ENCODE measurements around the gene ABI2. TPM values are rescaled to one million over a fixed set of nuclear protein-coding genes. Genes with fewer than 3 reads are reported as not detected.

The ABI2 gene
- polyA plus RNA-seq, 1 experiment: 42.5 TPM

DNA sequence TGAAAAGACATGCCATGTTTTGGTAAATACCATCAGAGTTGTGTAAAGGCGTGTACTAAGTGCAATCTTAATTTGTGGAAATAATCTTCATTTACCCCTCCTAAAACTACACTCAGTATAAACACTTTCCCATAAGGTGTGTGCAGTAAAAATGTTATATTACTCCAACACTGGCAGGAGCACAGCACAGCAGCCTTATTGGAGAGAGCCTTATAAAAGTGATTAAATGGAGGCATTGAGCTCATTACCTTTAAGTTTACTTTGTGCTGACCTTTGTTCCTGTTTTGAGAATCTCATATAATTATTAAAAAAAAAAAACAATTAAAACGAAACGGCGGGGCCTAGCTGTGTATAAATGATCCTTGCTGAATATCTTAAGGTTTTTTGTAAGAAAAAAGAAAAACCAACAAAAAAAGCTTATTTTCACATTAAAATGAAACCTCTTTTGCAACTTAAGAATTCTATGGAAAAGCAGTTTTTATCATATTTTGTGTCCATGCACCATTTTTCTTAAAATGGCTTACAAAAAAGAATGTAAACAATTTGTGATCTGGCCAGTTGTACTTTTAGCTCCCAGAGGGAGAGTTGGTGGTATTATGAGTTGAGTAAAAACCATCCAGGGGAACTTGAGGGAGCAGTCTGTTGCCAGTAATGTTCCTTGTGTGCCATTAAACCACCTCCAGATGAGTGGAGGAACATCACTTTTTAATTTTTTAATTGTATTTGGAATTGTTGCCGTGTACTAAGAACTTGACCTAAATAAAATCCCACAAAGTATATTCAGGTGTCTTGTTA, 103.4 kb downstream of the ABI2 start:
- POLR2A ChIA-PET: no interaction called here
- no peak overlapping the region for H3K4me3 ChIP-seq (ENCODE audit: low read depth, low read length)
- H3K9me3 ChIP-seq (ENCODE audit: control insufficient read depth, insufficient read depth, low read length): no peaks in the 10 kb centered on the region
- H3K27me3 ChIP-seq (ENCODE audit: control insufficient read depth, insufficient read depth, low read length): no peaks in the 10 kb centered on the region
- CTCF ChIA-PET: interaction anchor here (0.6 to 1.7 kb wide), 3 partner anchors 23 to 561 kb away, joined by 7 to 16 read pairs (median 13); no protein-coding TSS in a partner anchor
- DNase-seq (ENCODE audit: low read depth, low spot score): no peak
- no peak overlapping the region for H3K27ac ChIP-seq (ENCODE audit: low read depth, low read length)
- TF ChIP-seq, protein P1, sequence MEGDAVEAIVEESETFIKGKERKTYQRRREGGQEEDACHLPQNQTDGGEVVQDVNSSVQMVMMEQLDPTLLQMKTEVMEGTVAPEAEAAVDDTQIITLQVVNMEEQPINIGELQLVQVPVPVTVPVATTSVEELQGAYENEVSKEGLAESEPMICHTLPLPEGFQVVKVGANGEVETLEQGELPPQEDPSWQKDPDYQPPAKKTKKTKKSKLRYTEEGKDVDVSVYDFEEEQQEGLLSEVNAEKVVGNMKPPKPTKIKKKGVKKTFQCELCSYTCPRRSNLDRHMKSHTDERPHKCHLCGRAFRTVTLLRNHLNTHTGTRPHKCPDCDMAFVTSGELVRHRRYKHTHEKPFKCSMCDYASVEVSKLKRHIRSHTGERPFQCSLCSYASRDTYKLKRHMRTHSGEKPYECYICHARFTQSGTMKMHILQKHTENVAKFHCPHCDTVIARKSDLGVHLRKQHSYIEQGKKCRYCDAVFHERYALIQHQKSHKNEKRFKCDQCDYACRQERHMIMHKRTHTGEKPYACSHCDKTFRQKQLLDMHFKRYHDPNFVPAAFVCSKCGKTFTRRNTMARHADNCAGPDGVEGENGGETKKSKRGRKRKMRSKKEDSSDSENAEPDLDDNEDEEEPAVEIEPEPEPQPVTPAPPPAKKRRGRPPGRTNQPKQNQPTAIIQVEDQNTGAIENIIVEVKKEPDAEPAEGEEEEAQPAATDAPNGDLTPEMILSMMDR (IDR thresholded peaks at IDR 0.05; ENCODE audit: low read depth, low read length): no peak

DNA sequence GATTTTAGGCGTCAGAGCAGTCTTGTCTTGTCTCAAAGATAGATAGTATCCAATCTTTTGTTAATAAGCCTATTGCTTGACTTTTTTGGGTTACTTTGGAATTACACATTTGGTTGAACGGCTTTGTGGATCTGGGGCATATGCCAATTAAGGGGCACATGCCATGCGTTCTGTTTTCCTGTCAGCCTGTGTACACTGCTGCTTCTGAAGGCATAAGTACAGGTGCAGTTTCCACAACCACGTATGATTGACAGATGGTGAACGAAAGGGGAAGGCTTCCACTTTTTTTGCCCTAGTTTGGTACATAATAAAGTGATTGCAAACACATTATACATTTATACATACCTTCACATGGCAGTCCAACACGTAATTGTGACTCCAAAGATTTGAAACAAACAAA, 104.6 kb downstream of the ABI2 start:
- CTCF ChIA-PET: interaction anchor here (1.7 kb wide), 1 partner anchor 21 kb away, joined by 16 read pairs; no protein-coding TSS in a partner anchor
- POLR2A ChIA-PET: no interaction called here

DNA sequence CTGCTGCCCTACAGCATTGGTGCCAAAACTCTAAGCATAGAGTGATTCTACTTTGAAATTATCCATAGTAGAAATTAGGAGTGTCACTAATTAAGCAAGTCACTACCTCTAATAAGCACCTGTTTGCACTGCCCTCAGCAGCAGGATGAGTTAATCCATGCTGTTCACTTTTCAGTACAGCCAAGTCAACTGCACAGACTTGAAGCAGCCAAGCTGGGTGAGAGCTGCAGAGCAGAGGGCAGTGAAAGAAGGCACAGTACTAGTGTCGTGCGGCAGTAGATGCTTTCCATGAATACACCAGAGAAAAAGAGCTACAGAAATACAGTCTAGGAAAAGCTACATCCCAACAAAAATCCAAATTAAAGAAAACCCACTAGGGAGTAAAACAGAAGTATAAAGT, 108.3 kb downstream of the ABI2 start:
- CTCF ChIA-PET: interaction anchor here (0.6 kb wide), 1 partner anchor 218 kb away, joined by 4 read pairs; no protein-coding TSS in a partner anchor
- POLR2A ChIA-PET: no interaction called here
- H3K4me3 ChIP-seq (ENCODE audit: low read depth, low read length): no peak overlapping the region
- TF ChIP-seq, protein P1 (IDR thresholded peaks at IDR 0.05; ENCODE audit: low read depth, low read length): no peak
- H3K9me3 ChIP-seq (ENCODE audit: control insufficient read depth, insufficient read depth, low read length): no peaks in the 10 kb centered on the region
- H3K27ac ChIP-seq (ENCODE audit: low read depth, low read length): no peak overlapping the region
- no peak for DNase-seq (ENCODE audit: low read depth, low spot score)
- no peaks in the 10 kb centered on the region for H3K27me3 ChIP-seq (ENCODE audit: control insufficient read depth, insufficient read depth, low read length)

More for the DNA sequence above, 104.6 kb downstream of the ABI2 start:
- Histone ChIP-seq H3K9me3 (ENCODE audit: control insufficient read depth, insufficient read depth, low read length) (no peaks in the 10 kb centered on the region), H3K4me3 (ENCODE audit: low read depth, low read length) (no peak overlapping the region), H3K27ac (ENCODE audit: low read depth, low read length) (no peak overlapping the region), H3K27me3 (ENCODE audit: control insufficient read depth, insufficient read depth, low read length) (no peaks in the 10 kb centered on the region)
- DNase-seq (ENCODE audit: low read depth, low spot score): no peak
- TF ChIP-seq, protein P1 (IDR thresholded peaks at IDR 0.05; ENCODE audit: low read depth, low read length): no peak

DNA sequence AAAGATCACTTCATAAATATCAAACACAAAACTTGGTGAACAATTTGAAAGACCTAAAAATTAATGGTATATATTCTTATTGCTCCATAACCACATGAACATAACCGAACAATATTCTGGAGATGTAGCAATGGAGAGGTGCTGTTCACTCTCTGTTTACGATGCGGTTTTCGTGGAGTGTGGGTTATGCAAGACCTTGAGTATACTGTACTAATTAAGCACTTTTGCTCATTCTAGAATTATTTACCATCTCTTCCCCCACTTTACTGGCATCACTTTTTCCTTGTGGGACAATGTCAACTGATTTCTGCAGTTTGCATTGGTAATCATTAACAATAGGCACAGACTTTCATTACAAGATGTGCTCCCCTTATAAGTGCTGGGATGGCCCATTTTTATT, 109.3 kb downstream of the ABI2 start:
- ChIA-PET CTCF (interaction anchor here (1.0 kb wide), 1 partner anchor 472 kb away, joined by 3 read pairs; no protein-coding TSS in a partner anchor), POLR2A (interaction anchor here (1.4 kb wide), 1 partner anchor 198 kb away, joined by 4 read pairs; no protein-coding TSS in a partner anchor)
- no peak overlapping the region for H3K4me3 ChIP-seq (ENCODE audit: low read depth, low read length)
- TF ChIP-seq, protein P1 (IDR thresholded peaks at IDR 0.05; ENCODE audit: low read depth, low read length): no peak
- no peaks in the 10 kb centered on the region for H3K9me3 ChIP-seq (ENCODE audit: control insufficient read depth, insufficient read depth, low read length)
- H3K27me3 ChIP-seq (ENCODE audit: control insufficient read depth, insufficient read depth, low read length): no peaks in the 10 kb centered on the region
- no peak overlapping the region for H3K27ac ChIP-seq (ENCODE audit: low read depth, low read length)
- DNase-seq (ENCODE audit: low read depth, low spot score): no peak

DNA sequence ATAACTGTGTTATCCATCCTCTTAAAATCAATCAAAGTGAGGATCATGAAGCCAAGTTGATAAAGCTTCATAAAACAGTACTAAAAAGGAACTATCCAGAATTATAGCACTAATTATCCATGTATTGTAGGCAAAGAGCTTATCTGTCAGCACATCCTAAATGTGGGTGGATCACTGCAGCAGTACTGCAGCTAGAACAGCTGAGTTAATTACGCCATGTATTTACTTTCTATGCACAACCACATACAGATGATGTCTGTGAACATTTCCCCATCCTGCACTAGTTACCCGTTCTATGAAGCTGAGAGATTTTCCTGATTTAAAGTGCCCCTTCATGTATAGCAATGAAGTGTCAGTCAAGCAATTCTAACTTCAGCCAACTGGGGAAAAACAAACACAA, 110.3 kb downstream of the ABI2 start:
- Histone ChIP-seq H3K4me3 (ENCODE audit: low read depth, low read length) (no peak overlapping the region), H3K9me3 (ENCODE audit: control insufficient read depth, insufficient read depth, low read length) (no peaks in the 10 kb centered on the region), H3K27ac (ENCODE audit: low read depth, low read length) (no peak overlapping the region), H3K27me3 (ENCODE audit: control insufficient read depth, insufficient read depth, low read length) (no peaks in the 10 kb centered on the region)
- CTCF ChIA-PET: interaction anchor here (0.7 kb wide), 1 partner anchor 15 kb away, joined by 3 read pairs; no protein-coding TSS in a partner anchor
- POLR2A ChIA-PET: interaction anchor here (1.4 kb wide), 1 partner anchor 199 kb away, joined by 4 read pairs; no protein-coding TSS in a partner anchor
- TF ChIP-seq, protein P1 (IDR thresholded peaks at IDR 0.05; ENCODE audit: low read depth, low read length): no peak
- DNase-seq (ENCODE audit: low read depth, low spot score): no peak
